GM19372 (cell line): ENCODE measurements around the gene DOCK8.

ENCODE experiments used
- ATAC-seq: cut with Tn5 transposase; IDR thresholded peaks from one replicate; pipeline ENCODE4 v1.9.1; 2021; ENCODE audit warnings: mild to moderate bottlenecking, low read depth, moderate library complexity; ENCODE audit not compliant: unreplicated experiment

DOCK8 gene

GRCh38 chr9:354453-354852, 139.8 kb downstream of the DOCK8 start:
- no peak for ATAC-seq

GRCh38 chr9:357560-357959, 142.9 kb downstream of the DOCK8 start:
- no peak for ATAC-seq

- ATAC-seq: no peak
Observed at GRCh38 chr9:362561-363273, 148.1 kb downstream of the DOCK8 start.

- no peak for ATAC-seq
Observed at GRCh38 chr9:363274-363612, 148.6 kb downstream of the DOCK8 start.

- no peak for ATAC-seq
Observed at GRCh38 chr9:365436-365835, 150.8 kb downstream of the DOCK8 start.

GRCh38 chr9:366620-367019, 152.0 kb downstream of the DOCK8 start:
- ATAC-seq: no peak

- ATAC-seq: no peak
Observed at GRCh38 chr9:370086-370485, 155.4 kb downstream of the DOCK8 start.

- no peak for ATAC-seq
Observed at GRCh38 chr9:371349-371748, 156.7 kb downstream of the DOCK8 start.

GRCh38 chr9:372128-372527, 157.5 kb downstream of the DOCK8 start:
- no peak for ATAC-seq

GRCh38 chr9:373759-374206, 159.1 kb downstream of the DOCK8 start:
- ATAC-seq: no peak

GRCh38 chr9:374736-375135, 160.1 kb downstream of the DOCK8 start:
- no peak for ATAC-seq

GRCh38 chr9:376115-376514, 161.4 kb downstream of the DOCK8 start:
- no peak for ATAC-seq

- ATAC-seq: no peak
Observed at GRCh38 chr9:378263-378662, 163.6 kb downstream of the DOCK8 start.

- ATAC-seq: no peak
Observed at GRCh38 chr9:382383-382782, 167.7 kb downstream of the DOCK8 start.

- no peak for ATAC-seq
Observed at GRCh38 chr9:385818-386398, 171.2 kb downstream of the DOCK8 start.

- no peak for ATAC-seq
Observed at GRCh38 chr9:389159-389558, 174.5 kb downstream of the DOCK8 start.

GRCh38 chr9:389758-390157, 175.1 kb downstream of the DOCK8 start:
- ATAC-seq: no peak

GRCh38 chr9:392077-392804, 177.6 kb downstream of the DOCK8 start:
- no peak for ATAC-seq

- ATAC-seq: no peak
Observed at GRCh38 chr9:394347-395052, 179.8 kb downstream of the DOCK8 start.

GRCh38 chr9:396396-396795, 181.7 kb downstream of the DOCK8 start:
- ATAC-seq: no peak

GRCh38 chr9:398085-398484, 183.4 kb downstream of the DOCK8 start:
- ATAC-seq: no peak
